ENCODE results near the gene STAT3. TPM values are rescaled to one million over a fixed set of nuclear protein-coding genes. Genes with fewer than 3 reads are reported as not detected.
"Not testable (repeated sequence)": the region's sequence is repeated elsewhere in the genome, so short reads cannot be mapped to it uniquely, and the experiment has no call there.

The STAT3 gene
- total RNA-seq, 1 donor from 2014 or later = 131 TPM

- no peak for DNase-seq
Observed at GRCh38 chr17:42380935-42381334, 7.3 kb downstream of the STAT3 start.

- DNase-seq = peak; percentile 53
Observed at GRCh38 chr17:42378959-42379594, 9.2 kb downstream of the STAT3 start.

- no peak for DNase-seq
Observed at GRCh38 chr17:42378359-42378958, 9.8 kb downstream of the STAT3 start.

- no peak for DNase-seq
Observed at GRCh38 chr17:42373896-42374295, 14.3 kb downstream of the STAT3 start.

GRCh38 chr17:42372142-42372541 is 16.1 kb downstream of the STAT3 start:
- DNase-seq = no peak

GRCh38 chr17:42368797-42369561 is 19.3 kb downstream of the STAT3 start:
- DNase-seq = not testable (repeated sequence)

GRCh38 chr17:42368310-42368709 is 19.9 kb downstream of the STAT3 start:
- not testable (repeated sequence) for DNase-seq

- not testable (repeated sequence) for DNase-seq
Observed at GRCh38 chr17:42366176-42367023, 21.8 kb downstream of the STAT3 start.

- peak; percentile 36 for DNase-seq
Observed at GRCh38 chr17:42365136-42365535, 23.1 kb downstream of the STAT3 start.

GRCh38 chr17:42363767-42364585 is 24.3 kb downstream of the STAT3 start:
- peak; percentile 70 for DNase-seq

- DNase-seq = no peak
Observed at GRCh38 chr17:42363231-42363630, 25.0 kb downstream of the STAT3 start.

- no peak for DNase-seq
Observed at GRCh38 chr17:42362245-42362961, 25.8 kb downstream of the STAT3 start.

- no peak for DNase-seq
Observed at GRCh38 chr17:42361781-42362186, 26.5 kb downstream of the STAT3 start.

GRCh38 chr17:42360388-42360787 is 27.9 kb downstream of the STAT3 start:
- not testable (repeated sequence) for DNase-seq

GRCh38 chr17:42359133-42359532 is 29.1 kb downstream of the STAT3 start:
- DNase-seq = no peak

GRCh38 chr17:42358434-42358833 is 29.8 kb downstream of the STAT3 start:
- no peak for DNase-seq

GRCh38 chr17:42354956-42355843 is 33.0 kb downstream of the STAT3 start:
- DNase-seq = no peak

- DNase-seq = no peak
Observed at GRCh38 chr17:42348104-42348503, 40.1 kb downstream of the STAT3 start.

GRCh38 chr17:42347606-42348005 is 40.6 kb downstream of the STAT3 start:
- DNase-seq = no peak

GRCh38 chr17:42347198-42347597 is 41.0 kb downstream of the STAT3 start:
- DNase-seq = peak; percentile 86

All from dermis blood vessel endothelial cell (primary cell).